Neutrophil (primary cell): ENCODE measurements around the gene CNN1.

ENCODE experiments used
- H3K27ac ChIP-seq: fragments of 200-600 bp; sonication (generic); 2 replicates; pipeline ENCODE4 v1.5.1; 2016; ENCODE audit warnings: mild to moderate bottlenecking, moderate library complexity
- H3K27me3 ChIP-seq: fragments of 200-600 bp; sonication (generic); 2 replicates; pipeline ENCODE4 v1.6.0; 2016; ENCODE audit warnings: mild to moderate bottlenecking
- H3K36me3 ChIP-seq: fragments of 200-600 bp; sonication (generic); 2 replicates; pipeline ENCODE4 v1.5.1; 2017
- H3K4me1 ChIP-seq, 2 experiments: fragments of 200-600 bp in 1 of 2; sonication (generic) in 1 of 2; 1 replicate in 1 of 2; 2 replicates in 1 of 2; pipeline versions ENCODE4 v1.5.1 to v1.6.1; 2013 to 2016; ENCODE audit warnings: low read depth in 1 of 2, low read length in 1 of 2, mild to moderate bottlenecking in 1 of 2, moderate library complexity in 1 of 2; ENCODE audit not compliant: control insufficient read depth in 1 of 2, insufficient read depth in 1 of 2
- H3K4me3 ChIP-seq, 2 experiments: fragments of 200-600 bp in 1 of 2; sonication (generic) in 1 of 2; 1 replicate in 1 of 2; 2 replicates in 1 of 2; pipeline ENCODE4 v1.5.1; 2013 to 2016; ENCODE audit warnings: low read depth in 1 of 2, low read length in 1 of 2, mild to moderate bottlenecking in 1 of 2, moderate library complexity in 1 of 2
- H3K9me3 ChIP-seq: fragments of 200-600 bp; sonication (generic); 2 replicates; pipeline ENCODE4 v1.5.1; 2016
- TF ChIP-seq, protein P1 (sequence below): fragments of 200-600 bp; sonication (generic); IDR thresholded peaks from 2 replicates; pipeline ENCODE4 v1.5.1; 2016; ENCODE audit warnings: antibody characterized with exemption

CNN1 gene

DNA sequence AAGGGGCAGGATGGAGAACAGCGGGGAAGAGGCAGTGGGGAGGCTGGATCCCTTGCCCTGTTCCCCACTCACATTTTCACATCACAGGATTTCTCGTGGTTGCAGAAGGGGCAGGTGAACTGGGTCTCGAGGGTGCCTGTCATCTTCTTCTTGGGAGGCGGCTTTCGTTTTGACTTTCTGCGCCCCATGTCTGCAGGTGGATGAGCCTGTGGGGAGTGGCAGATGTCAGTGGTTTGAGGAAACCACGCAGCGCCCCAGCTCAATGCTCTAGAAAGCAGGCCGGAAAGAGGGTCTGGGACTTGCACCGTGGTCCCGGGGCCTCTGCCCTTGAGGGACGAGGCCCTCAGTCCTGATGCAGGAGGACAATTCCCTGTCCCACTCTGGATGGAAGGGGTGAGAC lies 15.5 kb downstream of the CNN1 start:
- Histone ChIP-seq H3K9me3 (no peaks in the 10 kb centered on the region), H3K36me3 (peaks cover 33% of the 10 kb centered on the region), H3K27me3 (no peaks in the 10 kb centered on the region), H3K4me3 (no peak overlapping the region), H3K4me1 (peaks cover 10 to 11% of the 10 kb centered on the region in 2 experiments), H3K27ac (no peak overlapping the region)
- TF ChIP-seq, protein P1, sequence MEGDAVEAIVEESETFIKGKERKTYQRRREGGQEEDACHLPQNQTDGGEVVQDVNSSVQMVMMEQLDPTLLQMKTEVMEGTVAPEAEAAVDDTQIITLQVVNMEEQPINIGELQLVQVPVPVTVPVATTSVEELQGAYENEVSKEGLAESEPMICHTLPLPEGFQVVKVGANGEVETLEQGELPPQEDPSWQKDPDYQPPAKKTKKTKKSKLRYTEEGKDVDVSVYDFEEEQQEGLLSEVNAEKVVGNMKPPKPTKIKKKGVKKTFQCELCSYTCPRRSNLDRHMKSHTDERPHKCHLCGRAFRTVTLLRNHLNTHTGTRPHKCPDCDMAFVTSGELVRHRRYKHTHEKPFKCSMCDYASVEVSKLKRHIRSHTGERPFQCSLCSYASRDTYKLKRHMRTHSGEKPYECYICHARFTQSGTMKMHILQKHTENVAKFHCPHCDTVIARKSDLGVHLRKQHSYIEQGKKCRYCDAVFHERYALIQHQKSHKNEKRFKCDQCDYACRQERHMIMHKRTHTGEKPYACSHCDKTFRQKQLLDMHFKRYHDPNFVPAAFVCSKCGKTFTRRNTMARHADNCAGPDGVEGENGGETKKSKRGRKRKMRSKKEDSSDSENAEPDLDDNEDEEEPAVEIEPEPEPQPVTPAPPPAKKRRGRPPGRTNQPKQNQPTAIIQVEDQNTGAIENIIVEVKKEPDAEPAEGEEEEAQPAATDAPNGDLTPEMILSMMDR: no peak

DNA sequence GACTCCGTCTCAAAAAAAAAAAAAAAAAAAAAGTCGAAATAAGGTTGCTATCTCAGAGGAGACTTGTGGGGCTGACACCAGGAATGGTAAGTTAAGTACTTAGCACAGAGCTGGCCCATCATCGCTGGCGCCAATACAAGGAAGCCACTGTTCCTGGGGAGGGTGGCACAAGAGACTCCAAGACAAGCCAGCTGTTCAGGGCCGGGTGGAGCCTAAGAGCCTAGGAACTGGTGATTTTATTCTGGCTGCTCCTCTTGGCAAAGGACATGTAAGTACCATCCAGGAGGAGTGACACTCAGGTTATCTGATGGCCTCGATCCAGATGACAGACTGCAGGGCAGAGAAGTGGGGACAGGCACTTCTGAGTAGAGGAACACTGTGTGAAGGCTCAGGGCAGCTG lies 16.6 kb downstream of the CNN1 start:
- Histone ChIP-seq H3K27me3 (no peaks in the 10 kb centered on the region), H3K36me3 (peaks cover 33% of the 10 kb centered on the region), H3K9me3 (no peaks in the 10 kb centered on the region), H3K4me3 (no peak overlapping the region), H3K27ac (no peak overlapping the region), H3K4me1 (peaks cover 20 to 21% of the 10 kb centered on the region in 2 experiments)
- TF ChIP-seq, protein P1: no peak

- Histone ChIP-seq H3K4me1 (peaks cover 24 to 25% of the 10 kb centered on the region in 2 experiments), H3K27ac (no peak overlapping the region), H3K27me3 (no peaks in the 10 kb centered on the region), H3K9me3 (no peaks in the 10 kb centered on the region), H3K36me3 (peaks cover 33% of the 10 kb centered on the region), H3K4me3 (no peak overlapping the region)
- TF ChIP-seq, protein P1: no peak
Observed at GRCh38 chr19:11556634-11557420, 18.2 kb downstream of the CNN1 start.

DNA sequence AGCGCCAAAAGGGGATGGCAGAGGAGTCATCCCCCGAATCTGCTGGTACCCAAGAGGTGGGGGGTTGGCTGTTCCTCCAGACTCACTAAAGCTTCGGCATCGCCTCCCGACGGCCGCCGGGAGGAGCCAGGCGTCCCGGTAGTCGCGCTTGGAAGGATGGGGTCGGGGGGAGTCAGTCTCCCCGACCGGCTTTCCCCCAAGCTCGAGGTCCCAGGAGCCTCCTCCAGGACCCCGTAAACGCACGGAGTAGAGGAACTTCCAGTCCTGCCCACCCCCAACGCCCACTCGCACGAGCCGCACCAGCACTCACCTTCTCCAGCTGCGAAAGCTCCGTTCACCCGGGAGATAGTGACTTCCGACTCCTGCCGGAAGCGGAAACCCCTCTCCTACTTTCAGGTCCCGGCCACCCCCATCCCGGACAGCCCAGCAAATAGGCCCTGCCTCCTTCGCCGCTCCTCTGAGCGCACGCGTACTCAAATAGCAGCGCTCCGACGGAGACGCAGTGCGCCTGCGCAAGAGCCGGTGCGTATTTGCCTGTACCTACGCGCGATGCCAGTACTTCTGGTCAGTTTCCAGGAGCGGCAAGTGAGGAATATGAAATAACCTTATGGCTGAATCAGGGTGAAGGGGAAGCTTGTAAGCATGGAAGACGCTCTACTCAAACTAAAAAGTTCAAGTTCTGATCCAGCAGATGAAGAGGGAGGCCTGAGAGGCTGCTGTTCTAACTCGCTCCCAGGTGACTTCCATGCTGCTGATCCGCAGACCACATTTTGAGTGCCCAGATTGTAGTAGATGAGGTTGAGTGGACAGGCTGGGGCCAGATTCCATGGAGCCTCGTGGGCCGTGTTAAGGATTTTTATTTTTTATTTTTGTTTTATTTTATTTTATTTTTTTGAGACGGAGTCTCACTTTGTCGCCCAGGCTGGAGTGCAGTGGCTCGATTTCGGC lies 20.5 kb downstream of the CNN1 start, which contains the start of gene ELOF1:
TSS of gene ELOF1 (minus strand) at position 350 of the 948 bp plus-strand sequence. CDS start 4,883 bp downstream, outside the sequence.
- TF ChIP-seq, protein P1: peak; percentile 22
- peaks cover 9% of the 10 kb centered on the region for H3K36me3 ChIP-seq
- peak within 1 kb of the TSS; percentile 82 to 87 for H3K4me3 ChIP-seq
- H3K4me1 ChIP-seq: peaks cover 24 to 25% of the 10 kb centered on the region in 2 experiments
- peak within 1 kb of the TSS; percentile 70 for H3K27ac ChIP-seq
- H3K9me3 ChIP-seq: no peaks in the 10 kb centered on the region
- H3K27me3 ChIP-seq: no peaks in the 10 kb centered on the region

GRCh38 chr19:11560404-11561051 lies 21.9 kb downstream of the CNN1 start:
- Histone ChIP-seq H3K27me3 (no peaks in the 10 kb centered on the region), H3K9me3 (no peaks in the 10 kb centered on the region), H3K4me1 (peaks cover 24 to 25% of the 10 kb centered on the region in 2 experiments), H3K4me3 (no peak overlapping the region), H3K36me3 (peaks cover under 1% of the 10 kb centered on the region), H3K27ac (no peak overlapping the region)
- TF ChIP-seq, protein P1: peak; percentile 59
